Activated CD8-positive, alpha-beta memory T cell treated with anti-CD3 and anti-CD28 coated beads for 4 hours (primary cell): ENCODE data around the gene KIF20B.
"Not testable (repeated sequence)": the region's sequence is repeated elsewhere in the genome, so short reads cannot be mapped to it uniquely, and the experiment has no call there.

Source experiments
- DNase-seq, 2 donors: peaks; one replicate each; pipeline ENCODE4 v3.0.0-alpha.2; 2020; ENCODE audit warnings: low read depth in 2 of 2

KIF20B gene

DNA sequence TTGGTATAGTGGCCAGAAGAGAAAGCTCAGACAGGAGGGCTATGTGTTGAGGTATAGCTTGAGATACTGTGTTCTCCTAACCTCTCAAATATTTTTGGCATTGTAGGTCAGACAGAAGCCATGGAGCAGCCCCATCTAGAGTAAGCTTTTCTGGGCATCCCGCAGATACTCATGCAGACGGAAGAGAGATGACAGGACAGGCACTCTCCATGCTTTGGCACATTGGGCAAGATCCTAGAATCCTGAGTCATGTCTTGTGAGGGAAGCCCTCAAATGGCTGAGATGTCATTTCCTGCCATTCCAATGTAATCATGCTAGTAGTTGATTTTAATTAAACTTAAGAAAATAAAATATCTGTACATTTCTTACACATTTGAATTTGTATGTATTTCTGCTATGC is 16.8 kb upstream of the KIF20B start:
- DNase-seq, result no peak

DNA sequence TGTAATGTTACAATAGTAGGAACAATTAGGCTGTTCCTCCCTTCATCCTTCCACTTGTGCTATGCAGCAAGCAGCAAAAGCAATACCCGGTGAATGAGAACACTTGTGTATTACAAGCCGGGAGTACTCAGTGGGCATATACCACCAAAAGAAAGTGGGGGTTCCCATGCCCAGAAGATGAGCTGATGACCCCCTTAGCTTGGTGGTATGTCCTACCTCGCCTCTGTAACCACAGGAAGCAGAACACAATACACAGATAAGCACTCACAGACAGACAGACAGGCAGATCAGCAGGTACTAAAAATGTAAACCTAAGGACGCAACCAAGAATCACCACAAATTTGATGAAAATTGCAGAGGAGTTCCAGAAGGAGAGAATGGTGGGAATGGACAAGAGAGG is 15.5 kb upstream of the KIF20B start:
- no peak for DNase-seq

DNA sequence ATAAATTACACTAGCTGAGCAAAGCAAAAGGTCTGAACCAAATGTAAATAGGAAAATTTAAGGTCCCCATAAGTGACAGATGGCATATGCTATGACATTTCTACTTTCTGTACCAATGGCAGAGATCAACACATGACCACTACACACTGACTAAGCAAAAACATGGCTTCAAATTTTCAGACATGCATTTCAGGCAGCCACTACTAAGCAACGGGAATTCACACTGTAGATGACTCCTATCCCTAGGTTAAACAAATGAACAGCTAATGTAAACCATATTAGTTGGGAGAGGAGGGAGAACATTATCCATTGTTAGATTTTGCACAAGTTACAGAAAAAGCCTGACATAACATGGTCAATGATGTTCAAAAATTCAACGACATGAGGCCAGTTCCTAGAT is 11.4 kb upstream of the KIF20B start:
- no peak for DNase-seq

DNA sequence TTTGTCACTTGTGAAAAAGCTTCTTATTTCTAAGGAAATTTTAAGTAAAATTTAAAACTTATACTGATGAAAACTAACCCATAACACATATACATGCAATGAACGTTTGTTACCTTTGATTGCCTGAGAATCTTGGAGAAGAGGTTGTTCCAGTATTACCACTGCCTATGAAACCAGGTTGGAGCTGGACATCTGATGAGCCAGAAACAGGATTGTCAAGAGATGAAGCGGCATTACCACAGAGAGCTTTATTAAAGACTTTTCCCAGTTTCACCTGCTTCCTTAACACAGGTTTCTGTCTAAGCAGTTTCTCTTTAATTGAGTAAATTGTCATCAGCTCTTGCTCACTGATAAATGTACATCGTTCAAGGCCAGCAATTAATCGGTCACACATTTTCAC is 9.0 kb upstream of the KIF20B start:
- no peak for DNase-seq

DNA sequence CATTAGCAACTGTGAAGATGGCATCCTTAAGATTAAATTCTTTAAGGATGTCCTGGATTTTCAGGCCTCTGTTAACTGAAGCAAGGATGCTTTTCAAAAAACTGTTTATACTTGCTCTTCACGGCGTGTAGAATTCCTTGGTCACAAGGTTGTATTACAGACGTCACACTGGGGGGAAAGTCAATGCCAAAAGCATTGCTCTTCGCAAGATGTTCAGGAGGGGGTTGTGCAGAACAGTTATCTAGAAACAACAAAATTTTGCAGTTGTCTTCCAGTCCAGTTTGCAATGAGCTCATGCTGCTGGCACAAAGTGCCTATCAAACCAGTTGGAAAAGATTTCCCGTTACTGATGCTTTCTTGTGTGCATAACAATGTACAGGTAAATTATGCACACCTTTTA is 8.2 kb upstream of the KIF20B start:
- DNase-seq, result no peak

DNA sequence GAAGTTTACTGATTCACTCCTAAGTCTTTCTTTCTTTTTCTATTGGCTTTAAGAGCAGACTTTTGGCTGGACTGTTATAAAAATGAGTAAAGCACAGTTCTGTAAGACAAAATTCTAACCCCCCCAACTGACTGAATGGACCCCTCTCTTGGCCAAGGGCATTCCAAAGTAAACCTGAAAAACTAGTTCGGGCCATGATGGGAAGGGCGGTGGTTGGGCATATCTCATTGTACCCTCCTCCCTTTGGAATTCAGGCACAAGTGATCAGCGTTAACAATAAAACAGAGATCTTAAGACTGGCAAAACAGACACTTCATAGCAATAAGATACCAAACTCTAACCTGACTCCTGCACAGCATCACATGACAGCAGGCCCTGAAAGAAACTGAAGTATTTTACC is 6.1 kb upstream of the KIF20B start:
- no peak for DNase-seq

DNA sequence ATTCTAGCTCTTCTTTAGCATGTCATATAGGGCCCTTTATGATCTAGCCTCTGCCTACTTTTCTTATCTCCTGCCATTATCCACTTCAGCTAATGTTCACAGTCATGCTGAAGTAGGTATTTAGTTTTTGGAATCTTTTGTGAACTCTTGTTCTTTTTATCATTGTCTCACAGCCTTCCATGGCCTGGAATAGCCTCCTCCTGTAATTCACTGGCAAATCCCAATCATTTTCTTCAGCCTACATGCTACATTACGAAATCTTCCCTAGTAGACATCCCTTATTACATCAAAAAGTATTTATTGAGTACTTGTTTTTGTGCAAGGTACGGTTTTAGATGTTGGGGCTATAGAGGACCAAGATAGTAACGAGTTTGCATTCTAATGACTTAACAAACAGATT is 3.4 kb upstream of the KIF20B start:
- DNase-seq, result no peak

DNA sequence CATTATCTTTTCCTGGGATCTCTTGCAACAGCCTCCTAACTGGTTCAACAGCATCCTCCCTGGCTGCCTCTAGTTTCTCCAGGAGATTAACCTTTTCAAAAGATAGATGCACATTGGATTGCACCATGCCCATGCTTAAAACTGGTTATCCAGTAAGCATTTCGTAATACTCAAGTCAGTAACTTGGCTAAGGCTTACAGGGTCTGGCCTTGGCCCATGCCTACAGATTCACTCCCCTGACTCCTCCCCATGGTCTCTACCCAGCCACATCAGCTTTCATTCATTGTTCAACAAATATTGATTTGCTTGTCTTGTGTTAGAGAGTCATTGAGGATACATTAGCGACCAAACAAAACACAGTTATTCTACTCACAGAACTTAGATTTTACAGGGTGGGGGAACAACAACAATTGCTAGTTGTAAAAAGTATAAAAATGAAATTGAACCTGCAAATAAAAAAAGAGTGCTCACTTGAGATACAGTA is 1.8 kb upstream of the KIF20B start:
- DNase-seq, result no peak

DNA sequence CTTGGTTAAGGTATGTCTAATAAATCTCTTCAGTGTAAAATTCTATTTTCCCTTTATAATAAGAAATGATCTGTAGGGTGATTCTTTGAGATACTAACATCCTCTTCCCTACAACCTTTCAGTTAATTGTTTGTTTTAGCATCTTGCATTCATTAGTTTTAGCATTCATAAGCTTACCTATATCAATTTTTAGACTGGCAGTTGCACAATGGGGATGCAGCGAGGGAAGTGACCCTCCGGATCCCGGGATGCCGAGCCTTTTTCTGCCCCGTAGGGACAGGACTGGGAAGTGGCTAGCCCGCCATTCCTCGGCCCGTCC is 508 bp upstream of the KIF20B start:
- DNase-seq, result no peak

DNA sequence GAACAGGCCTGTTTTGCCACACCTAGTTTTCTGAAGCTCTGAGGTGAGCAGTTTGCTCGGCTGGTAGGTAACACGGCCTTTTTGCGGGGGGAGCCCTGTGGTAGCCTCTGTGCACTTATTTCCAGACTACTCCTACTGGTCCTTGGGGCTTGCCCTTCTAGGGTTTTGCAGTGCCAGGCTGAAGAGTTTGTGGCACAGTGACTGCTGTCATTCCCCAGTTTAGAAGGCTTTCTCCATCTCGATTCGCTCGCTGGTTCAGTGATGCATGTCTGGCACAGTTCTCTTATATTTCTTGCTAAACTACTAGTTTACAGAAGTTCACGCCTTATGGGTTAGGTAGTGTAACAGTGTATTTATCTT is 711 bp downstream of the KIF20B start:
- DNase-seq, result no peak

DNA sequence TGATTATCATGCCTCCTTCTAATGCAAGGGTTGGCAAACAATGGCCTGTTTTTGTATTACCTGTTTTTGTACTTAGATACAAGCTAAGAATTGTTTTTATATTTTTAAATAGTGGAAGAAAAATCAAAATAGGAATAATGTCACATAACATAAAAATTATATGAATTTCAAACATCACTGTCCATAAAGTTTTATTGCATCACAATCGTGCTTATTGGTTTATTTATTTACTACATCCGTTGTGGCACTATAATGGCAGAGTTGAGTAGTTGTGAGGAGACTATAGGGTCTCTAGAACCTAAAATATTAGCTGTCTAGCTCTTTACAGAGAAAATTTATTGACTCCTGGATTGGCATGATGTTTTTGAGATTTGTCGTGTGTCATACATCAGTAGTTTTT is 4.1 kb downstream of the KIF20B start:
- DNase-seq, result no peak

DNA sequence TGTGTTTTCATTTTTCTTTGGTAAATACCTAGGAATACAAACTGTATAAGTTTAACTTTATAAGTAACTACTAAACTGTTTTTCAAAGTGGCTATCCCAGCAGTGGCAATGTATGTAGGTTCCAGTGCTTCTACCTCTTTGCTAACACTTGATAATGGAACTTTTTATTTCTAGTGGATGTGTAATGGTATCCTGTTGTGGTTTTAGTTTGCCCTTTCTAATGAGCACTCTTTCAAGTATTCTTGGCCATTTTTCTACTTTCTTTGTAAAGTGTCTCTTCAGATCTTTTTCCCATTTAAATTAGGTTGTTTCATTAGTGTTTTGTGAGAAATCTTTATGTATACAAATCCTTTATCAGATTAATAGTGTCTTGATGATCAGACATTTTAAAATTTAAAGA is 4.6 kb downstream of the KIF20B start:
- DNase-seq, result no peak

DNA sequence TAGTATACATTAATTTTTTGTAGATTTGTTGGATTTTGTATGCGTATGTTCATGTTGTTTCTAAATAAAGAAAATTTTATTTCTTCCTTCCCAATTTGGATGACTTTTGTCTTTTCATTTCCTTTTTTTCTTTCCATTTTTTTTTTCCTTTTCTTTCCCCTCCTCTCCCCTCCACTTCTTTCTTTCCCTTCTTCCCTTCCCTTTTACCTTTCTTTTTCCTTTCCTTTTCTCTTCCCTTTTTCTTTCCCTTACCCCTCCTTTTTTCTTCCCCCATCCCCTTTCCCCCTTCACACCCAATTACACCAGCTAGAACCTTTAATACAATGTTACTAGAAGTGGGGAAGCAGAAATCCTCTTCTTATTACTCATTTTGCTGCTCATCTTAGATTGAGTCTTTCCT is 6.0 kb downstream of the KIF20B start:
- no peak for DNase-seq

DNA sequence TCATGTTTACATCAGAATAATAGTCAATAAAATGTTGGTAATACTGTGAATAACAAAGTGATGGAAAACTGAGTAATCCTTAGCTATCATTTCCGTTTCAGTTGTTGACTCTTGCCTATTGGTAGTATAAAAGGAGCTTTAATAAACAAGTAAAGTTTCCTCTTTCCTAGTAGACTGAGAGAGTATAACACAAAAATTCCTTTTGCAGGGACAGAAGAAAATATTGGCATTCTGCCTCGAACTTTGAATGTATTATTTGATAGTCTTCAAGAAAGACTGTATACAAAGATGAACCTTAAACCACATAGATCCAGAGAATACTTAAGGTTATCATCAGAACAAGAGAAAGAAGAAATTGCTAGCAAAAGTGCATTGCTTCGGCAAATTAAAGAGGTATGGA is 9.4 kb downstream of the KIF20B start:
- no peak for DNase-seq

DNA sequence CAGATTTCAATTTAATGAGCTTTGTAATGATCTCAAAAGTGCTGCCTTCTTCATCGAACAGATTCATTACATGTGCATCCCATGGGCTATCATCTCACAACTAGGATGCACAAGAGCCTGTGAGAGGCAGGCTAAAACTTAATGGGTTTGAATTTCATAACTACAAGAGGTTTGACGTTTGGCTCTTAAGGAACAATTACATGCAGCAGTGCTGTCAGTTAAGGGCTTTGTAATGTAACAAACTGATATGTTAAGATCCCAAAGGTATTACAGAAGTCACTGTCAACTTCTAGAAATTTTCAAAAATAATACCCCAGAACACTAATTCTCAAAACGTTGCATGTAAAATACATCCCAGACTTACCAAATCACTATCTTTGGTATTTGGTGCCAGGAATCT is 33.2 kb downstream of the KIF20B start:
- DNase-seq, result no peak

DNA sequence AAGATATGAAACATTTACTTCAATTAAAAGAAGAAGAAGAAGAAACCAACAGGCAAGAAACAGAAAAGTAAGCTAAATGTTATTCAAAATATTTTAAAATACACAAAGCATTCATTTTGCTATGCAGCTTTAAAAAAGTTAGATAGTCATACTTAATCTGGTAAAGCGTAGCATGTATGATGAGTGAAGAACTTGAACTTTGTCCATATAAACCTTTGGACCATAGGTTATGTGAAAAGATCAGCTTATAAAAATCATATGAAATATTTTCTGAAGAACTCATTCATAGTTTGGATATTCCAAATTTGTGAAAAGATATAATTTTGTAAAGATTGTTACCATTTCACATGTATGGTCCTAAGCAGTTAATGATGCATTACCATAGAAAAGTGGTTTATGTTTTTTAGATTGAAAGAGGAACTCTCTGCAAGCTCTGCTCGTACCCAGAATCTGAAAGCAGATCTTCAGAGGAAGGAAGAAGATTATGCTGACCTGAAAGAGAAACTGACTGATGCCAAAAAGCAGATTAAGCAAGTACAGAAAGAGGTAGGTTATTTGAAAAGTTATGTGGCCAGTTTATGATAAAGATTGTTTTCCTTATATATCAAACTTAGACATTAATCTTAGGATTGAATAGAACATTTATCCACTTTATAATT is 37.3 kb downstream of the KIF20B start:
- no peak for DNase-seq

DNA sequence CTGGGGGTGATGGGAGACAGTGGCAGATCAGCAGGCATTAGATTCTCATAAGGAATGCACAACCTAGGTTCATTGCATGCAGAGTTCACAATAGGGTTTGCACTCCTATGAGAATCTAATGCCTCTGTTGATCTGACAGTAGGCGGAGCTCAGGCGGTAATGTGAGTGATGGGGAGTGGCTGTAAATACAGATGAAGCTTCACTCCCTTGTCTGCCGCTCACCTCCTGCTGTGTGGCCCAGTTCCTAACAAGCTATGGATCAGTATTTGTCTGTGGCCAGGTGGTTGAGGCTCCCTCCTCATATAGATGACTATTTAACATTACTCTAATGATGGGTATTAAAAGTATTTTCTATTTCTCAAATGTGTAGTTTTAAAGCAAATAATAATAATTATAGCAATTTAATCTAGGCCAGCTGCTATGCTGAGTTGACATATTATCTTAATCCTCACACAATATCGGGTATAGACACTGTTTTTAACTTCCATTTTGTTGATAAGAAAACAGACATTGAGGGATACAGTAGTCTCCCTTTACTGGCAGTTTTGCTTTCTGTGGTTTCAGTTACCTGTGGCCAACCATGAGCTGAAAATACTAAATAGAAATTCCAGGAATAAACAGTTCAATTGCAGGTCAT is 39.9 kb downstream of the KIF20B start:
- no peak for DNase-seq

DNA sequence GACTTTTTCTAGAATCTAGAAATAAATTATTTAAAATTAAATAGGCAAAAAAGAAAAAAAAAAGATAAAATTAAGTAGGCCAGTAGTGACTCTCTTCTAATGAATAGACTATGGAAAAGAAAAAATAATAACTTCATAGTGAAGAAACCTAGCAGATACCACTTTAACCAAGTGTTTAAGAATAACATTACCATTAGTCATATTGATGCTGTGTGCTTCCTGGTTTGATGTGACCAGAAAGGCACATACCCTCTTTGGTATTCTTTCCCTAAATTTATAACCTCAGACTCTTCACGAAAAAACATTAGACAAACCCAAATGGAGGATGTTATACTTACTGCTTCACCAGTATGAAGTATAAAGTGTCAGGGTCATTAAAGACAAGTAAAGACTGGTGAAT is 42.6 kb downstream of the KIF20B start:
- no peak for DNase-seq

DNA sequence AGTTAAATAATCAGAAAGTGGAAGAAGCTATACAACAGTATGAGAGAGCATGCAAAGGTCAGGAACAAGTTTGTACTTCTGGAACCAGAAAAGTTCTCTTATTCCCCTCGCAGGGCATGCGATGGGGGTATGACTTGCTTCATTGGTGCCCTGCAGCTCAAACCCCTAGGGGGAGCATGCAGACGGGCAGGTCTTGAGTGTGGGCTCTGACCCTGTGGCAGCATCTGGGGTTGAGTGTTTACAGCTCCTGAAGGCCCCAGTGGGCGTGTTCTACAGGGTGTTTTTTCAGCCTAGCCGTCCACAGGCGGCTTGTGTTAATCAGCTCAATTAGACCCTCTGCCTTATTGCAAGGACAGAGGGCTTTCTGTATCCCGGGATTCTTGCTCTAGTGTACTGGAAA is 44.5 kb downstream of the KIF20B start:
- DNase-seq, result no peak

DNA sequence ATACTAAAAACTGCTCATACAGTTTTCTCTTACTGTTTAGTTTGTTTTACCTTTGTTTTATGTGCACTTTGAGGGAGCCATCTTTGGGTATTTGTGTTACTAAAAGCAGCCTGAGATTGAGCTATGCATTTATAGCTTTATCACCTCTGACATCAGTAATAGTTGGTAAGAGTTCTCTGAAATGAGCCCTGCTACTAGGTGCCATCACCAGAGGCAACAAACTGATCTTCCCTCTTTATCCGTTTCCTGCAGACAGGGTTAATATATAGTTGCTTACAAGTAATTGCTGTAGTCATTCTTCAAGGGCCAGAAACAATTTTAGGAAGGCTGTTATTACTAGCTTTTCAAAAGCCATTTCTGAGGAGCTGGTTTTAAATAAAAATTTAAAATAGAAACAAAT is 49.1 kb downstream of the KIF20B start:
- no peak for DNase-seq

DNA sequence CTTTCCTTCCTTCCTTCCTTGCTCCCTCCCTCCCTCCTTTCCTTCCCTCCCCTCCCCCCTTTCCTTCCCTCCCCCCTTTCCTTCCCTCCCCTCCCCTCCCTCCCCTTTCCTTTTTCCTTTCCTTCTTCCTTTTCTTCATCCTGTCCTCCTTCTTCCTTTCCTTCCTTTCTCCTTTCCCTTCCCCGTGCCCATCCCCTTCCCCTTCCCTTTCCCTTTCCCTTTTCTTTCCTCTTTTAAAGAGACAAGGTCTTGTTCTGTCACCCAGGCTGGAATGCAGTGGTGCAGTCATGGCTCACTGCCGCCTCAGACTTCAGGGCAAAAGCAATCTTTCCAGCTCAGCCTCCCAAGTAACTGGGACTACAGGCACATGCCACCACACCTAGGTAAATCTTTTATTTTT is 54.0 kb downstream of the KIF20B start:
- no peak for DNase-seq

DNA sequence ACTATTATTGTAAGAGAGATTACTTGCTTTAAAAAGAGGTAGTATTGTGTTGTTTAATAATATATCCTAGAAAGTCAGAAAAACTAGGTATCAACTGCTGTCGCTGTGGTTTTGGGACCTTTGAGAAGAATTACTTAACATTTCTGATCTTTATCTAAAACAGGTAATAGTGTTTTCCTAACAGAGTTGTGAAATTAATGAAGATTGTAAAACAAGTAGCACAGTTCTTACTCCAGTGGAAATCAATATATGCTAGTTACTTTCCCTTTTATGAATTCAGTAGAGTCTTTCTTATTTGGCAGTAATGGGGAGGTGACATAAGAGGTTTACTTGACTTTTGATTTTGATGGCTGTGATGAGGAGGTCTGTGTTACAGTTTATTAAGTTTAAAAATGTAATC is 58.1 kb downstream of the KIF20B start:
- no peak for DNase-seq

DNA sequence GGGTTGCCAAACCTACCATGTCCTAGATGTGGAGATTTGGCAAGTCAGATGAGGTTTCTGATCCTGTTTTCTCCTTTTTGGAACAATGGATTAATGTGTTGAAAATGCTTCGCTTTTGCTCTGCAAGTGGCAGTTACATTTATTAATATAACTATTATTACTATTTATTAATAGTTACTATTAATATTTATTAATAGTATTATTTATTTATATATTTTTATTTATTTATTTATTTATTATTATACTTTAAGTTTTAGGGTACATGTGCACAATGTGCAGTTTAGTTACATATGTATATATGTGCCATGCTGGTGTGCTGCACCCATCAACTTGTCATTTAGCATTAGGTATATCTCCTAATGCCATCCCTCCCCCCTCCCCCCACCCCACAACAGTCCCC is 62.3 kb downstream of the KIF20B start:
- not testable (repeated sequence) for DNase-seq

DNA sequence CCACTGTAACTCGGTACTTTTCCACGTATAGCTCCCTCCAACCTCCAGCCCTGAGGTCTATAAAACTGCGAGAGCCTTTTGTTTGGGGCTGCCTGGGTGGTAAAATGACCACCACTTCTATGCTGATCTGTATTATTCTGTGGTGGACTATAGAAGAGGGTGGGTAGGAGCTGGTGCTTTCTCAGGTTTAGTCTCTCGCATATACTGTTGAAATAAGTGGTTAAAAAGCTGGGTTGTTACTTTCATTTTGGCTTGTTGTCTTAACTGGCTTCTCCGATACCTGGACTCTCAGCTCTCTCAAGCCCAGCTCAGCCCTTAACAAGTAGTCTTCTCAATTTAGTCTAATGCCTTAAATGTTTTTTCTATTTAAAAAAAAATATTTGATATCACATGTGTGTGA is 70.3 kb downstream of the KIF20B start:
- no peak for DNase-seq
